ENCODE results near the gene DNAH2.

The DNAH2 gene

GRCh38 chr17:7839190-7839875, 121.8 kb downstream of the DNAH2 start:
- Histone ChIP-seq H2AFZ (ENCODE audit: low read length) (no peak overlapping the region), H3K79me2 (ENCODE audit: low read length) (0 out of 2 replicates have a peak, but pooled peaks cover 3% of the 10 kb centered on the region), H3K36me3 (replicated peaks; ENCODE audit: insufficient read depth, low read length) (no peaks in the 10 kb centered on the region), H3K9ac (ENCODE audit: low read length) (no peak overlapping the region), H3K4me3 (ENCODE audit: low read length) (no peak overlapping the region), H3K4me1 (ENCODE audit: low read length) (peaks cover 32% of the 10 kb centered on the region), H4K20me1 (ENCODE audit: insufficient read depth, low read length) (no peaks in the 10 kb centered on the region), H3K27ac (ENCODE audit: low read length) (no peak overlapping the region), H3K9me2 (replicated peaks; ENCODE audit: insufficient read depth, low read length) (no peaks in the 10 kb centered on the region), H3F3A (ENCODE audit: insufficient read depth, low read length) (peaks cover 58% of the 10 kb centered on the region), H3K4me2 (ENCODE audit: low read depth, low read length) (no peak overlapping the region), H3K27me3 (replicated peaks; ENCODE audit: insufficient read depth, low read length) (no peaks in the 10 kb centered on the region), H3K9me3 (replicated peaks; ENCODE audit: insufficient read depth, low read length) (no peaks in the 10 kb centered on the region)
- DNase-seq, result no peak
- TF ChIP-seq EZH2 (optimal IDR thresholded peaks at IDR 0.05; ENCODE audit: low read depth, low read length), result no peak
- no peak for TF ChIP-seq EZH2phosphoT487 (IDR thresholded peaks at IDR 0.05; ENCODE audit: low read length)
- TF ChIP-seq CTCF (IDR thresholded peaks at IDR 0.05; ENCODE audit: low read length), result no peak

- no peak for TF ChIP-seq EZH2 (optimal IDR thresholded peaks at IDR 0.05; ENCODE audit: low read depth, low read length)
- no peak for TF ChIP-seq EZH2phosphoT487 (IDR thresholded peaks at IDR 0.05; ENCODE audit: low read length)
- TF ChIP-seq CTCF (IDR thresholded peaks at IDR 0.05; ENCODE audit: low read length), result no peak
- no peak overlapping the region for H3K4me2 ChIP-seq (ENCODE audit: low read depth, low read length)
- peaks cover 32% of the 10 kb centered on the region for H3K4me1 ChIP-seq (ENCODE audit: low read length)
- no peaks in the 10 kb centered on the region for H3K9me3 ChIP-seq (replicated peaks; ENCODE audit: insufficient read depth, low read length)
- no peak overlapping the region for H3K27ac ChIP-seq (ENCODE audit: low read length)
- H3K4me3 ChIP-seq (ENCODE audit: low read length), result no peak overlapping the region
- H3K36me3 ChIP-seq (replicated peaks; ENCODE audit: insufficient read depth, low read length), result no peaks in the 10 kb centered on the region
- H2AFZ ChIP-seq (ENCODE audit: low read length), result no peak overlapping the region
- no peaks in the 10 kb centered on the region for H3K27me3 ChIP-seq (replicated peaks; ENCODE audit: insufficient read depth, low read length)
- H4K20me1 ChIP-seq (ENCODE audit: insufficient read depth, low read length), result no peaks in the 10 kb centered on the region
- no peaks in the 10 kb centered on the region for H3K9me2 ChIP-seq (replicated peaks; ENCODE audit: insufficient read depth, low read length)
- H3F3A ChIP-seq (ENCODE audit: insufficient read depth, low read length), result peaks cover 57% of the 10 kb centered on the region
- no peak for DNase-seq
- H3K9ac ChIP-seq (ENCODE audit: low read length), result no peak overlapping the region
- 0 out of 2 replicates have a peak, but pooled peaks cover 3% of the 10 kb centered on the region for H3K79me2 ChIP-seq (ENCODE audit: low read length)
Measured at GRCh38 chr17:7839876-7840261, 122.3 kb downstream of the DNAH2 start.

- Histone ChIP-seq H3K27ac (ENCODE audit: low read length) (no peak overlapping the region), H3K4me2 (ENCODE audit: low read depth, low read length) (no peak overlapping the region), H3K79me2 (ENCODE audit: low read length) (0 out of 2 replicates have a peak, but pooled peaks cover 7% of the 10 kb centered on the region), H3K36me3 (replicated peaks; ENCODE audit: insufficient read depth, low read length) (no peaks in the 10 kb centered on the region), H3K9me2 (replicated peaks; ENCODE audit: insufficient read depth, low read length) (no peaks in the 10 kb centered on the region), H3F3A (ENCODE audit: insufficient read depth, low read length) (peaks cover 53% of the 10 kb centered on the region), H4K20me1 (ENCODE audit: insufficient read depth, low read length) (no peaks in the 10 kb centered on the region), H3K4me3 (ENCODE audit: low read length) (no peak overlapping the region), H2AFZ (ENCODE audit: low read length) (no peak overlapping the region), H3K27me3 (replicated peaks; ENCODE audit: insufficient read depth, low read length) (no peaks in the 10 kb centered on the region), H3K9me3 (replicated peaks; ENCODE audit: insufficient read depth, low read length) (no peaks in the 10 kb centered on the region), H3K4me1 (ENCODE audit: low read length) (peaks cover 36% of the 10 kb centered on the region), H3K9ac (ENCODE audit: low read length) (no peak overlapping the region)
- TF ChIP-seq CTCF (IDR thresholded peaks at IDR 0.05; ENCODE audit: low read length) (no peak), EZH2phosphoT487 (IDR thresholded peaks at IDR 0.05; ENCODE audit: low read length) (no peak), EZH2 (optimal IDR thresholded peaks at IDR 0.05; ENCODE audit: low read depth, low read length) (no peak)
- no peak for DNase-seq
Measured at GRCh38 chr17:7840441-7840840, 122.9 kb downstream of the DNAH2 start.

All from MM.1S (cell line).